Measurements from ENCODE around the gene SSR3. TPM values are rescaled to one million over a fixed set of nuclear protein-coding genes. Genes with fewer than 3 reads are reported as not detected.

The SSR3 gene
- total and polyA plus RNA-seq, 2 of the 13 experiments (the other 11 are each of a cell fraction or from before 2014, with no cell fraction given): 229 to 325 TPM

- peak; percentile 65 for TF ChIP-seq KDM2A (CRISPR knock-in tag; IDR thresholded peaks at IDR 0.05; ENCODE audit: borderline replicate concordance, low read depth)
- peak; percentile 91 for TF ChIP-seq TBL1XR1 (IDR thresholded peaks at IDR 0.05; ENCODE audit: borderline replicate concordance, low read length, partially characterized antibody)
- peak; percentile 41; the same call in 1 of the 2 replicates for TF ChIP-seq ZSCAN9 (CRISPR knock-in tag; IDR thresholded peaks at IDR 0.05; ENCODE audit: borderline replicate concordance)
- peak; percentile 66 for TF ChIP-seq SALL1 (CRISPR knock-in tag; IDR thresholded peaks at IDR 0.05)
- peak; percentile 64; the same call in 1 of the 3 replicates for TF ChIP-seq MXI1 (IDR thresholded peaks at IDR 0.05; ENCODE audit: borderline replicate concordance, low read depth, low read length)
- no peak for TF ChIP-seq ZNF547 (CRISPR knock-in tag; IDR thresholded peaks at IDR 0.05)
- TF ChIP-seq ZNF33B (CRISPR knock-in tag; IDR thresholded peaks at IDR 0.05): no peak
- TF ChIP-seq ISL2 (CRISPR knock-in tag; IDR thresholded peaks at IDR 0.05): 0 out of 2 replicates have a peak, but pooled peaks have one; percentile 28
- TF ChIP-seq PHB2 (IDR thresholded peaks at IDR 0.05; ENCODE audit: partially characterized antibody): no peak
- TF ChIP-seq HOXA5 (CRISPR knock-in tag; IDR thresholded peaks at IDR 0.05): peak; percentile 56; the same call in 1 of the 2 replicates
- TF ChIP-seq ZFP36L1 (CRISPR knock-in tag; IDR thresholded peaks at IDR 0.05): peak; percentile 47; the same call in 1 of the 2 replicates
- TF ChIP-seq, protein P1, sequence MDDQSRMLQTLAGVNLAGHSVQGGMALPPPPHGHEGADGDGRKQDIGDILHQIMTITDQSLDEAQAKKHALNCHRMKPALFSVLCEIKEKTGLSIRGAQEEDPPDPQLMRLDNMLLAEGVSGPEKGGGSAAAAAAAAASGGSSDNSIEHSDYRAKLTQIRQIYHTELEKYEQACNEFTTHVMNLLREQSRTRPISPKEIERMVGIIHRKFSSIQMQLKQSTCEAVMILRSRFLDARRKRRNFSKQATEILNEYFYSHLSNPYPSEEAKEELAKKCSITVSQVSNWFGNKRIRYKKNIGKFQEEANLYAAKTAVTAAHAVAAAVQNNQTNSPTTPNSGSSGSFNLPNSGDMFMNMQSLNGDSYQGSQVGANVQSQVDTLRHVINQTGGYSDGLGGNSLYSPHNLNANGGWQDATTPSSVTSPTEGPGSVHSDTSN (CRISPR knock-in tag; IDR thresholded peaks at IDR 0.05; ENCODE audit: borderline replicate concordance): no peak
- TF ChIP-seq ZBTB21 (CRISPR knock-in tag; IDR thresholded peaks at IDR 0.05): peak; percentile 80
- peak; percentile 61; the same call in 1 of the 2 replicates for TF ChIP-seq THRA (CRISPR knock-in tag; IDR thresholded peaks at IDR 0.05; ENCODE audit: borderline replicate concordance)
- peak; percentile 76; the same call in 1 of the 2 replicates for TF ChIP-seq ZGPAT (CRISPR knock-in tag; IDR thresholded peaks at IDR 0.05)
- no peak for TF ChIP-seq SMAD1 (CRISPR knock-in tag; IDR thresholded peaks at IDR 0.05; ENCODE audit: borderline replicate concordance, low read depth)
- peak; percentile 75 for TF ChIP-seq BCL6 (CRISPR knock-in tag; IDR thresholded peaks at IDR 0.05)
- TF ChIP-seq XRCC5 (optimal IDR thresholded peaks at IDR 0.05; ENCODE audit: low read length): peak; percentile 40
- 0 out of 2 replicates have a peak, but pooled peaks have one; percentile 58 for TF ChIP-seq ZNF335 (CRISPR knock-in tag; IDR thresholded peaks at IDR 0.05)
- TF ChIP-seq, protein P2, sequence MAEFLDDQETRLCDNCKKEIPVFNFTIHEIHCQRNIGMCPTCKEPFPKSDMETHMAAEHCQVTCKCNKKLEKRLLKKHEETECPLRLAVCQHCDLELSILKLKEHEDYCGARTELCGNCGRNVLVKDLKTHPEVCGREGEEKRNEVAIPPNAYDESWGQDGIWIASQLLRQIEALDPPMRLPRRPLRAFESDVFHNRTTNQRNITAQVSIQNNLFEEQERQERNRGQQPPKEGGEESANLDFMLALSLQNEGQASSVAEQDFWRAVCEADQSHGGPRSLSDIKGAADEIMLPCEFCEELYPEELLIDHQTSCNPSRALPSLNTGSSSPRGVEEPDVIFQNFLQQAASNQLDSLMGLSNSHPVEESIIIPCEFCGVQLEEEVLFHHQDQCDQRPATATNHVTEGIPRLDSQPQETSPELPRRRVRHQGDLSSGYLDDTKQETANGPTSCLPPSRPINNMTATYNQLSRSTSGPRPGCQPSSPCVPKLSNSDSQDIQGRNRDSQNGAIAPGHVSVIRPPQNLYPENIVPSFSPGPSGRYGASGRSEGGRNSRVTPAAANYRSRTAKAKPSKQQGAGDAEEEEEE (CRISPR knock-in tag; IDR thresholded peaks at IDR 0.05; ENCODE audit: borderline replicate concordance): no peak
- TF ChIP-seq, protein P3, sequence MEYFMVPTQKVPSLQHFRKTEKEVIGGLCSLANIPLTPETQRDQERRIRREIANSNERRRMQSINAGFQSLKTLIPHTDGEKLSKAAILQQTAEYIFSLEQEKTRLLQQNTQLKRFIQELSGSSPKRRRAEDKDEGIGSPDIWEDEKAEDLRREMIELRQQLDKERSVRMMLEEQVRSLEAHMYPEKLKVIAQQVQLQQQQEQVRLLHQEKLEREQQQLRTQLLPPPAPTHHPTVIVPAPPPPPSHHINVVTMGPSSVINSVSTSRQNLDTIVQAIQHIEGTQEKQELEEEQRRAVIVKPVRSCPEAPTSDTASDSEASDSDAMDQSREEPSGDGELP (IDR thresholded peaks at IDR 0.05; ENCODE audit: borderline replicate concordance, low read depth): peak; percentile 55
- TF ChIP-seq FOXM1 (CRISPR knock-in tag; IDR thresholded peaks at IDR 0.05): no peak
Observed at GRCh38 chr3:156535162-156535627, 19.7 kb downstream of the SSR3 start (continued).
